Common myeloid progenitor, CD34-positive (primary cell): ENCODE measurements around the gene SUMO3.

ENCODE experiments used
- CTCF ChIA-PET: fragments of 350-600 bp; sonication (Branson Sonifier 250); formaldehyde crosslinking; loops from one replicate; lab custom pipeline; 2021; ENCODE audit warnings: antibody characterized with exemption; lab: Charles Lee
- POLR2A ChIA-PET: fragments of 350-600 bp; sonication (Branson Sonifier 250); formaldehyde crosslinking; loops from one replicate; lab custom pipeline; 2021; ENCODE audit warnings: antibody characterized with exemption; lab: Charles Lee
- DNase-seq, 3 donors: peaks; one replicate each; pipeline versions ENCODE4 v3.0.0 to v3.0.0-alpha.2; 2013
- H3K27ac ChIP-seq, 2 experiments: 1 replicate in 1 of 2; 2 replicates in 1 of 2; pipeline ENCODE4 v1.7.0; 2013; ENCODE audit warnings: inconsistent platforms in 2 of 2, low read length in 2 of 2, mild to moderate bottlenecking in 2 of 2, low read depth in 1 of 2, moderate library complexity in 1 of 2; ENCODE audit not compliant: severe bottlenecking in 2 of 2, insufficient read depth in 1 of 2, poor library complexity in 1 of 2
- H3K27me3 ChIP-seq, 5 experiments: replicated peaks in 2 of 5; 1 replicate in 3 of 5; 2 replicates in 2 of 5; pipeline versions ENCODE4 v1.6.1 to v1.7.0; 2013; ENCODE audit warnings: low read length in 4 of 5, mild to moderate bottlenecking in 2 of 5, moderate library complexity in 2 of 5, inconsistent platforms in 1 of 5; ENCODE audit not compliant: insufficient read depth in 5 of 5, control insufficient read depth in 4 of 5
- H3K36me3 ChIP-seq, 4 experiments: 1 replicate in 2 of 4; 2 replicates in 2 of 4; pipeline versions ENCODE4 v1.6.1 to v1.7.0; 2013; ENCODE audit warnings: low read length in 3 of 4, control low read depth in 1 of 4, mild to moderate bottlenecking in 1 of 4; ENCODE audit not compliant: control insufficient read depth in 4 of 4, insufficient read depth in 4 of 4
- H3K4me1 ChIP-seq, 4 experiments: 1 replicate in 3 of 4; 2 replicates in 1 of 4; pipeline versions ENCODE4 v1.6.1 to v1.7.1; 2013; ENCODE audit warnings: low read length in 3 of 4, mild to moderate bottlenecking in 3 of 4, control low read depth in 1 of 4, inconsistent platforms in 1 of 4, moderate library complexity in 1 of 4; ENCODE audit not compliant: control insufficient read depth in 4 of 4, insufficient read depth in 4 of 4; ENCODE audit errors: control extremely low read depth in 1 of 4
- H3K4me3 ChIP-seq, 7 experiments: 1 replicate in 4 of 7; 2 replicates in 3 of 7; pipeline versions ENCODE4 v1.5.1 to v1.7.0; 2013; ENCODE audit warnings: mild to moderate bottlenecking in 7 of 7, low read length in 6 of 7, moderate library complexity in 6 of 7, inconsistent platforms in 2 of 7, low read depth in 2 of 7, control low read depth in 1 of 7; ENCODE audit not compliant: insufficient read depth in 4 of 7, control insufficient read depth in 1 of 7; ENCODE audit errors: extremely low read depth in 1 of 7
- H3K9me3 ChIP-seq, 5 experiments: 1 replicate in 4 of 5; 2 replicates in 1 of 5; pipeline versions ENCODE4 v1.6.1 to v1.7.1; 2013; ENCODE audit warnings: low read length in 4 of 5, mild to moderate bottlenecking in 2 of 5, inconsistent platforms in 1 of 5, low read depth in 1 of 5, moderate library complexity in 1 of 5; ENCODE audit not compliant: control insufficient read depth in 4 of 5, insufficient read depth in 2 of 5; ENCODE audit errors: control extremely low read depth in 1 of 5
- WGBS: methylation state at CpG from one replicate; pipeline ENCODE4 v1.1.5; 2013; ENCODE audit not compliant: insufficient coverage; 5-methylcytosine and 5-hydroxymethylcytosine counted together

The SUMO3 gene

GRCh38 chr21:44766014-44766817 is 51.6 kb downstream of the SUMO3 start:
- Histone ChIP-seq H3K4me3 (no peak overlapping the region), H3K36me3 (peaks cover 0 to 25% (median 17%) of the 10 kb centered on the region in 4 experiments), H3K9me3 (no peaks in the 10 kb centered on the region), H3K4me1 (peaks cover 0 to 13% (median 5%) of the 10 kb centered on the region in 4 experiments), H3K27me3 (no peaks in the 10 kb centered on the region), H3K27ac (no peak overlapping the region)
- WGBS: 92% methylated on average over 22 of the region's 24 CpGs
- DNase-seq: no peak
- ChIA-PET CTCF (no interaction called here), POLR2A (no interaction called here)

- Histone ChIP-seq H3K36me3 (peaks cover 0 to 17% (median 10%) of the 10 kb centered on the region in 4 experiments), H3K9me3 (no peaks in the 10 kb centered on the region), H3K4me3 (no peak overlapping the region), H3K27ac (no peak overlapping the region), H3K27me3 (no peaks in the 10 kb centered on the region), H3K4me1 (peaks cover 0 to 13% (median 5%) of the 10 kb centered on the region in 4 experiments)
- DNase-seq: peak in 2 of 3 donors; percentile 4 to 34
- CTCF ChIA-PET: no interaction called here
- 37% methylated on average over 7 of the region's 12 CpGs for WGBS
- POLR2A ChIA-PET: no interaction called here
Measured at GRCh38 chr21:44765231-44766013, 52.4 kb downstream of the SUMO3 start.

- ChIA-PET POLR2A (no interaction called here), CTCF (no interaction called here)
- H3K4me1 ChIP-seq: peaks cover 0 to 13% (median 5%) of the 10 kb centered on the region in 4 experiments
- H3K4me3 ChIP-seq: no peak overlapping the region
- peaks cover 0 to 10% (median 5%) of the 10 kb centered on the region in 4 experiments for H3K36me3 ChIP-seq
- no peak for DNase-seq
- no peaks in the 10 kb centered on the region for H3K9me3 ChIP-seq
- no peaks in the 10 kb centered on the region for H3K27me3 ChIP-seq
- H3K27ac ChIP-seq: no peak overlapping the region
- 80% methylated on average over 20 of the region's 26 CpGs for WGBS
Measured at GRCh38 chr21:44764319-44765230, 53.3 kb downstream of the SUMO3 start.

GRCh38 chr21:44763451-44764318 is 54.2 kb downstream of the SUMO3 start:
- Histone ChIP-seq H3K9me3 (no peaks in the 10 kb centered on the region), H3K4me3 (no peak overlapping the region), H3K4me1 (peaks cover 0 to 13% (median 5%) of the 10 kb centered on the region in 4 experiments), H3K27me3 (no peaks in the 10 kb centered on the region), H3K27ac (no peak overlapping the region), H3K36me3 (peaks cover 0 to 7% (median 3%) of the 10 kb centered on the region in 4 experiments)
- DNase-seq: no peak
- POLR2A ChIA-PET: no interaction called here
- 93% methylated on average over 3 of the region's 25 CpGs for WGBS
- CTCF ChIA-PET: no interaction called here

GRCh38 chr21:44763050-44763378 is 54.8 kb downstream of the SUMO3 start:
- DNase-seq: no peak
- ChIA-PET CTCF (no interaction called here), POLR2A (no interaction called here)
- WGBS: 88% methylated on average over 8 of the region's 8 CpGs
- Histone ChIP-seq H3K9me3 (peaks cover 0 to under 1% (median 0%) of the 10 kb centered on the region in 5 experiments), H3K36me3 (peaks cover 0 to 2% (median 0%) of the 10 kb centered on the region in 4 experiments), H3K4me1 (peaks cover 0 to 13% (median 5%) of the 10 kb centered on the region in 4 experiments), H3K4me3 (no peak overlapping the region), H3K27ac (no peak overlapping the region), H3K27me3 (no peaks in the 10 kb centered on the region)
